HG03575 (cell line): ENCODE results near the gene AUTS2.
"Not testable (repeated sequence)": the region's sequence is repeated elsewhere in the genome, so short reads cannot be mapped to it uniquely, and the experiment has no call there.

Source experiments
- ATAC-seq: cut with Tn5 transposase; IDR thresholded peaks from one replicate; pipeline ENCODE4 v1.9.1; 2021; ENCODE audit not compliant: unreplicated experiment, insufficient number of reproducible peaks, low FRiP score; ENCODE audit errors: extremely low read depth

The AUTS2 gene

DNA sequence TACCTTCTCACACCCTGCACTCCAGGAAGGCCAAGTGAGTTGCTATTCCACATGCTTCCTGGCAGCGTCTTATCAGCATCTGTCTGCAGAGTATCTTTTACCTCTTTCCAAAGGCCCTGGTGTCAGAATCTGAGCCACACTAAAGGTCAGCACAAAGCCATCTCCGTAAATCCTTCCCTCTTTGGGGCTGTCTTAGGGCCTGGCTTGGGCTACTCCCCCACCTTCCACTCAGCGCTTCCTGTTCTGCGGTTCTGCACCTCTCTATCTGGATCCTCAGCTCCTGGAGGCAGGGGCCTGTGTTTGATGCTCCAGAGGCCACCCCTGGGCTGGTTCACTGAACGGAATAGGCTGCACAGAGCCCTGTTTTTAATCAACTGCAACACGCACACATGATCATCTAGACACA lies 1198.8 kb downstream of the AUTS2 start:
- ATAC-seq: no peak

DNA sequence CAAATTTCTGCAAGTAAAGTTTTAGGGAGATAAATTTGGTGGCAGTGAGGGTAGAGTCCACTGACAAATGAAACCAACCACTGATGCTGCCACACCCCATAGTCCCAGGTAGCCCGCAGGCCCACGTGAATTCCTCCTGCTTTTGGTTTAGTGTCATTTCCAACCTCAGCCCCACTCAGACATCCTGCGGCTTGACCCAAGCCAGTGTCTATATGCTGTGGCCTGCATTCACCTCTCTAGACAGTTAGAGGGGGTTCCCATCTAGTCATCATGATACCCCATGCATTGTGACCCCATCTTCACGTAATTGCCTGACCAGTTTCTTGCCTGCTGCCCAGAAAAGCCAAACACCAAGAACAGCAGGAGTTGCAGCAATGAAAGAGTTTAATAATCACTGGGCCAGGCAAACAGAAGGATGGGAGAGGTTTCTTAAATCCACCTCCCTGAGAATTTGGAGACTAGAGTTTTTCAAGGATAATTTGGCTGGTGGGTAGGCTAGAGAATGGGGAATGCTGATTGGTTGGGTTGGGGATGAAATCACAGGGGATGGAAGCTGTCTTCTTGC lies 1201.6 kb downstream of the AUTS2 start:
- ATAC-seq: no peak

DNA sequence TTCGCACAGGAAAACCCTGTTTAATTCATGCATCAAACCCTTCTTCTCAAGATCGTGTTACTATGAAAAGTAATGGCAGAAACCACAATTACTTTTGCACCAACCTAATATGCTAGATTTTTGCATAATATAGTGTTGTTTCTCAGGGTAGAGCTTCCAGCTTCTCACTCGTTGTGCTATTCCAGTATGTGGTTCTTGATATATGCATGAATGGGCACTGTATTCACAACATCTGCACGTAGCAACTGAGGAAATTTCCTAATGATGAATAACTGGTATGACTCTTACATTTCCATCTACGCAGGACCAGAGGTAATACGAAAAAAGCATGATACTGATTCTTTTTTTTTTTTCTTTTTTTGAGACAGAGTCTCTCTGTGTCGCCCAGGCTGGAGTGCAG lies 1207.1 kb downstream of the AUTS2 start:
- peak; percentile 77 for ATAC-seq

DNA sequence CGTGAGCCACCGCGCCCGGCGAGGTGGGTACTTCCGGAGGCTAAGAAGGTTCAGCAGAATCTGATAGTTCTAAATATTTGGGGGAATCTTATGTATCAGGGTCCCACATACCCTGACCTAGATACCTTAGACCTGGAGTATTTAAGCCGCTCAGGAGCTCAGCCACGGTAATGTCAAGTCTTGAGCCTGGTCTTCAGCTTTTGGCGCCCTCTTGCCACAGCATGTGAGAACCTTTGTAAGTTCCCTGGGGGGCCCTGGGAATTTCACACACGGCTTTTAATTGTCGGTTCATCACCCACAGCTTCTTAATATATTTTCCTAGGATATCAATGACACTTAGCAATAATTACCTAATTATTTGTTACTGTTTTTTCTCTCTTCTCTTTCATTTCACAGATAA lies 1209.4 kb downstream of the AUTS2 start:
- ATAC-seq: no peak

DNA sequence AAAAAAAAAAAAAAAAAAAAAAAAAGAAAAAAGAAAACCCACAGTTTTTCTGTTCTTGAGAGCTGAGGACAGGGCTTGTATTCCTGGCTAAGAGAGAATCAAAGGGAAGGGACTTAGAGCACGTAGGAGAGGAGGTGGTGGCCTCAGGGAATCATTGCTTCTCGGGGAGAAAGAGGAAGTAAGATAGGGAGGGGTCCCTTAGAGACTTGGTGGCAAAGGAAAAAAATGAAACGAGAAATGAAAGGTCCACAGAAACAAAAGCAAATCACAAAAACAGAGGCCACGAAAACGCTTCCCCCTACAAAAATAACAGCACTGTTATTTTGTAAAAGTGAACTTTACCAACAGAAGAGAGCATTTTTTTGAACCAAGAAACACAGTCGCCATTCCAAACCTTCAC lies 1210.6 kb downstream of the AUTS2 start:
- no peak for ATAC-seq

DNA sequence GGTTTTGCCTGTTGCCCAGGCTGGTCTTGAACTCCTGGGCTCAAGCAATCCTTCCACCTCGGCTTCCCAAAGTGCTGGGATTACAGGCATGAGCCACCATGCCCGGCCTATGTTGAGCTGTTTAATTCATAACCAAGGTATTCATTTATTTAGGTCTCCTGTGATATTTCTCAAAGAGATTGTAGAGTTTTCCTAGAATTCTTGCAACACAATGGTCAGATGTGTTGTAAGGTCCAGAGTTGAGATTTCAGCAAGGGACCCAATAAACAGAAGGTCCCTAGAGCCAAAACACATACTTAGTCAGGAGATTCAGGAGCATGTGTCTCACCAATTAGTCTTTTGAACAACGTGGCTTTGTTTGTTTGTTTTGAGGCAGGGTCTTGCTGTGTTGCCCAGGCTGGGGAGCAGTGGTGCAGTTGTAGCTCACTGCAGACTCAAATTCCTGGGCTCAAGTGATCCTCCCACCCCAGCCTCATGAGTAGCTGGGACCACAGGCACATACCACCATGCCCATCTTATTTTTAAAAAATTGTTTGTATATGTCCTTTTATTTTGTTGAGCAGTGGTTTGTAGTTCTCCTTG lies 1212.4 kb downstream of the AUTS2 start:
- ATAC-seq: no peak

DNA sequence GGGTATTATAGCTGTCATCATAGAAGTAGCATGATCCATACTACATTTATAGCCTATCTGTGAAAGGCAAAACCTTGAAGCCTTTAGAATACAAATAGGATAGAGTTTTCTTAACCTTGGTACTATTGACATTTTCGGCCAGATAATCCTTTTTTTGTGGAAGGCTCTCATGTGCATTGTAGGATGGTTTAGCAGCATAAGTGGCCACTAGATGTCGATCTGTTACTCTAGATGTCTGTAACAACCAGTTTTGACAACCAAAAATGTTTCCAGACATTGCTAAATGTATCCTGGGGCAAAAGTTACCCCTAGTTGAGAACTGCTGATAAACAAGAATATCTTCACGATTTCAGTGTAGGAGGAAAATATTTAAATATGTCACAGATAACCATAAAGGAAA lies 1214.2 kb downstream of the AUTS2 start:
- ATAC-seq: no peak

DNA sequence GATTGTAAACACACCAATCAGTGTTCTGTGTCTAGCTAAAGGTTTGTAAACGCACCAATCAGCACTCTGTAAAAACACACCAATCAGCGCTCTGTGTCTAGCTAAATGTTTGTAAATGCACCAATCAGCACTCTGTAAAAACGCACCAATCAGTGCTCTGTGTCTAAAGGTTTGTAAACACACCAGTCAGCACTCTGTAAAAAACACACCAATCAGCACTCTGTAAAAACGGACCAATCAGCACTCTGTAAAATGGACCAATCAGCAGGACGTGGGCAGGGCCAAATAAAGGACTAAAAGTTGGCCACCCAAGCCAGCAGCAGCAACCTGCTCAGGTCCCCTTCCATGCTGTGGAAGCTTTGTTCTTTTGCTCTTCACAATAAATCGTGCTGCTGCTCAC lies 1224.2 kb downstream of the AUTS2 start:
- ATAC-seq: not testable (repeated sequence)

DNA sequence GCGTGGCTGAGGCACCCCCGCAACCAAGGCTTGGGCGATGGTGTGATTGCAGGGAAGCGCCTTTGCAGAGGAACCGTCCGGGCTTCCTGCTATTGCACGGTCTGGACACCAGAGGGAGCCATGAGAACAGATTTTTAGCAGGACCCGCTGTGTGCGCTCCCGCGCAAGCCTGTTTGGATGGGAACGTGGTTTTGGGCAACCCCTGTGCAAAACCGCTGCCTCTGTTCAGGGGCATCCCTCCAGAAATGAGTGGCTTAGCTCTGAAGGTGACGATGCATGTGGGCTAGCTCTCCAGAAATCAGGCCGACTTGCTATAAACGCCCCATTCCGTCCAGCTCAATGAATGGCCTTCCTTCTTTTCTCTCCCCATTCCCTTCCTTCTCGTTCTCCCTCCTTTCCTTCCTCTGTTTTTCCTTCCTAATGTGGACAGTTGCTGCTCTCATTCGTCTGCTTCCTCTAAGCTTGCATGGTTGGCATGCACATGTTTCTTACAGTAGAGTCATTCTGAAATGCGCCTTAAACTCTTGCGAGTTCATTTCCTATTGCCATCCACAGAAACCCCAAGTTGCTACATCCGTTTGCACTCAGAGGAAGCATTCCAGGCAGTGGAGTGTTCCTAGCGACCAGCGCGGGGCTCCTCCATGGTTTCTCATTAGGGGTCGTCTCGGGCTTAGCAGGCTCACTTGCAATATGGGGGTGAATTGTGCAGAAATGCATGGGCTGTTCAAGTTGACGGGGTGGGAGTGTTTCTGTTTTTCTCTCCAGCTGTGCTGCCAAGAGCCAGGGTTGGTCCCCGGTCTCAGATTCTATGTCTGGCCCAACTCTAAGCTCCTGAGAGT lies 1231.2 kb downstream of the AUTS2 start:
- ATAC-seq: peak; percentile 51

DNA sequence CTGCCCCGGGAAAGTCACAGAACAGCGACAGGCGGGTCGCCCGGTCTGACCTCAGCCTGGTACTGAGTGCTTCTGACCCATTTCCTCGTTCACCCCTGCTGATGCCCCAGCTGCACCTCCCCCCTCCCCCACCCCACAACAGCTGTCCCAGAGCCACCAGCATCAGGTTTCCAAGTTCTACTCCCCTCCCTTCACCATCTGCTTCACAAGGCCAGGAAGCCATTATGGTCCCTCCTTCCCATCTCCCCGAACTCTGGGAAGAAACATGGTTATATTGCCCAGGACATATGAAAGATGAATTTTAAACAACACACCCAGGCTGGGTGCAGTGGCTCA lies 1231.8 kb downstream of the AUTS2 start:
- ATAC-seq: no peak

DNA sequence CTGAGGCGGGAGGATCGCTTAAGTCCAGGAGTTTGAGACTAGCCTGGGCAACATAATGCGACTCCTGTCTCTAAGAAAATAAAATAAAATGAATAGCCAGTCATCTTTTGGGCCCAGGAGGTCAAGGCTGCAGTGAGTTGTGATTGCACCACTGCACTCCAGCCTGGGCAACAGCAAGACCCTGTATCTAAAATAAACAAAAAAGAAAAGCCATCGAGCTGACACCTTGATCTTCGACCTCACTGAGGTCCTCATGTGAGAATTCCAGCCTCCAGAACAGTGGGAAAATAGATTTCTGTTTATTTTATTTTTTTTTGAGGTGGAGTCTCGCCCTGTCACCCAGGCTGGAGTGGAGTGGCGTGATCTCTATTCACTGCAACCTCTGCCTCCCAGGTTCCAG lies 1232.2 kb downstream of the AUTS2 start:
- no peak for ATAC-seq

DNA sequence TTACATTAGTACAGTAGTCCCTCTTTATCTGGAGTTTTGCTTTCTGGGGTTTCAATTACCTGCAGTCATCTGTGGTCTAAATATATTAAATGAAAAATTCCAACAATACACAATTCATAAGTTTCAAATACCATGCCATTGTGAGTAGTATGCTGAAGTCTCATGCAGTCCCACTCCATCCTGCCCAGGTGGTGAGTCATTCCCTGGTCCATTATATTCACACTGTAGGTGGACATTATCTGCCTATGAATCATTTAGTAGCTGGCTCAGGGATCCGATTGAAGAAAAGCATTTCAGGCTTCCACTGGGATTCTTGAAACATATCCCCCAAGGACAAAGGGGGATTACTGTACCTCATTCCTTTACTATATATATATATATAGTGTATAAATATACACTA lies 1235.5 kb downstream of the AUTS2 start:
- no peak for ATAC-seq

DNA sequence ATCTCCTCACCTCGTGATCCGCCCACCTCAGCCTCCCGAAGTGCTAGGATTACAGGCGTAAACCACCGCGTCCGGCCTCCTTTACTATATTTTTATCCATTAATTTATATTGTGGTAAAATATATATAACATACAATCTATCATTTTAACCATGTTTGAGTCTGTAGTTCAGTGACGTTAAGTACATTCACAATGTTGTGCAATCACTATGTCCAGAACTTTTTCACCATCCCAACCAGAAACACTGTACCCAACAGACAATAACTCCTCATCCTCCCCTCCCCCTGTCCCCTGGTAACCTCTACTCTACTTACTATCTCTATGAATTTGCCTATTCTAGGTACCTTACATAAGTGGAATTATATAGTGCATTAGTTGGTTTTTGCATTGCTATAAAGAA lies 1236.1 kb downstream of the AUTS2 start:
- ATAC-seq: no peak

DNA sequence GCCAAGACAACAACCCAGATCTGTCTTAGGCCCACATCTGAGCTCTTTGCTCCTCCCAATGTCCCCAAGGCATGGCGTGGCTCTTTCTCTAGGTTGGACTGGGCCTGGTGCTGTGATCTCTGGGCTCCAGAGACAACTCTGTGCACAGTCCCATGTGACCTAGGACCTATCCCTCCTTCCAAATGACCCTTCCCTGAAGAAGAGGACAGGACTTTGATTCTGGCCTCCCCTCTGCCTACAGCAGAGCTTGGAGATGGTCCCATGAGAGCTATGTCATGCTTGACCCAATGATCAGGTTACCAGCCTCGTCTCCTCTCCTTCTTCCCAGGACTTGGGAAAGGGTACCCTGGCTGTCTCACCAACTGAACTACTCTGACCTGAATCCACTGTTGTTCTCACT lies 1237.4 kb downstream of the AUTS2 start:
- no peak for ATAC-seq

DNA sequence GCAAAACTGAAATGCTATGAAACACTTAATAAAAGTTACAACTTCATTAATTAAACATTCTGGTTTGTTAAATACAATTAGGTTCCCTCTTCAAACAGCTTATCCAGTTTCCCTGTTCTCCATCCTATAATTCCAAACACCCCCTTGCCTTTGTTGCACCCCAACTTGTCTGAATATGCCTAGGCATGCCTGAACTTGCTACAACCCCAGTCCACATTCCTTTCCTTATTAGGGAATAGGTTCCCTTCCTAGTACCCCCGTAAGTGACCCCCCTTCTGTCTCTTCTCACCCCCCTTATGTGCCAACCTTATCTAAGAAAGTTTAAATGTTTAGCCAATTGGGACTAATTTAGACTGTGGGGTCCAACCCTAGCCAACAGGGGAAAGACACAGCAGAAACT lies 1238.0 kb downstream of the AUTS2 start:
- no peak for ATAC-seq

DNA sequence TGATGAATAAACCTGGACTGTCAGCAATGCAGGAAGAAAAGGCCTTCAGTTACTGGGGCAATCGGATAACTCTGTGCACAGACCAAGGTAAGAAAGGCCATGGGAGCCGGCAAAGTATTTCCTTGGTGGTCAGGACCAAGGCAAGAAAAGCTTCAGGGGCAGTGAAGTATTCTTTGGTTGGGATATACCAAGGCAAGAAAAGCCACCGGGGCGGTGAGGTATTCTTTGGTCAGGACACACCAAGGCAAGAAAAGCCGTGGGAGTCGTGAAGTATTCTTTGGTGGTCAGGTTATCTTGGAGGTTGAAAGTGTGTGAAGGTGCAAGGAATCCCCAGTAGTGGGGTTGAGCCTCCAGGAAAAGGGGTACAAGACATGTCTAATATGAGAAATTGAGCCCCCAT lies 1238.7 kb downstream of the AUTS2 start:
- no peak for ATAC-seq

DNA sequence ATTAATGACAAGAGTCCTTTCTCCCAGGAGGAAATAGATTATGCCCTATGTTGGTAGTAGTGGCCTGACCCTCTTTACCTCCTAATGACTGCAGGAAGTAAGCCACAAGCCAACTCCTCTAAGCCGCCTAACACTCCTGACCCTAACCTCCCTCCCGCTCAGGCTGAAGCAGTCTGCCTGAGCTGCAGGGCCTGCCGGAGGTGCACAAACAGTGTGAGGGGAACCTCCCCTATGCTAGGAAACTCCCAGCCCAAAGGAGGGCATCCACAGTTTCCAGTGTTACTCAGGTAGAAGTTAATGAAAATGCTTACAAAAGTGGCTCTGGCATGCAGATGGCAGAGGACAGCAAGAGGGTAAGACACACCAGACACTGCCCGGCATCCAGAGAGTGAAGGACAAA lies 1239.3 kb downstream of the AUTS2 start:
- no peak for ATAC-seq

DNA sequence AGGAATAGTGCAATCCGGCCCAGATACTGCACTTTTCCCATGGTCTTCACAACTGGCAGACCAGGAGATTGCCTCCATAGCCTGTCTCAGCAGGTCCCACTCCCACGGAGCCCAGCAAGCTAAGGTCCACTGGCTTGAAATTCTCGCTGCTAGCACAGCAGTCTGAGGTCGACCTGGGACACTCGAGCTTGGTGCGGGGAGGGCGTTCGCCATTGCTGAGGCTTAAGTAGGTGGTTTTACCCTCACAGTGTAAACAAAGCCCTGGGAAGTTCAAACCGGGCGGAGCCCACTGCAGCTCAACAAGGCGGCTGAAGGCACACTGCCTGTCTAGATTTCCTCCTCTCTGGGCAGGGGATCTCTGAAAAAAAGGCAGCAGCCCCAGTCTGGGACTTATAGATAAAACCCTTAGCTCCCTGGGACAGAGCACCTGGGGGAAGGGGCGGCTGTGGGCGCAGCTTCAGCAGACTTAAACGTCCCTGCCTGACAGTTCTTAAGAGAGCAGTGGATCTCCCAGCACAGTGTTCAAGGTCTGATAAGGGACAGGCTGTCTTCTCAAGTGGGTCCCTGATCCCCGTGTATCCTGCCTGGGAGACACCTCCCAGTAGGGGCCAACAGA lies 1240.1 kb downstream of the AUTS2 start:
- ATAC-seq: no peak
